C1 segment of cervical spinal cord (tissue), 14 donors: Measurements from ENCODE around the gene OSM.

Source experiments
- DNase-seq, 14 donors: peaks; one replicate each; lab custom pipeline; 2025; lab: John Stamatoyannopoulos, UW

The OSM gene

DNA sequence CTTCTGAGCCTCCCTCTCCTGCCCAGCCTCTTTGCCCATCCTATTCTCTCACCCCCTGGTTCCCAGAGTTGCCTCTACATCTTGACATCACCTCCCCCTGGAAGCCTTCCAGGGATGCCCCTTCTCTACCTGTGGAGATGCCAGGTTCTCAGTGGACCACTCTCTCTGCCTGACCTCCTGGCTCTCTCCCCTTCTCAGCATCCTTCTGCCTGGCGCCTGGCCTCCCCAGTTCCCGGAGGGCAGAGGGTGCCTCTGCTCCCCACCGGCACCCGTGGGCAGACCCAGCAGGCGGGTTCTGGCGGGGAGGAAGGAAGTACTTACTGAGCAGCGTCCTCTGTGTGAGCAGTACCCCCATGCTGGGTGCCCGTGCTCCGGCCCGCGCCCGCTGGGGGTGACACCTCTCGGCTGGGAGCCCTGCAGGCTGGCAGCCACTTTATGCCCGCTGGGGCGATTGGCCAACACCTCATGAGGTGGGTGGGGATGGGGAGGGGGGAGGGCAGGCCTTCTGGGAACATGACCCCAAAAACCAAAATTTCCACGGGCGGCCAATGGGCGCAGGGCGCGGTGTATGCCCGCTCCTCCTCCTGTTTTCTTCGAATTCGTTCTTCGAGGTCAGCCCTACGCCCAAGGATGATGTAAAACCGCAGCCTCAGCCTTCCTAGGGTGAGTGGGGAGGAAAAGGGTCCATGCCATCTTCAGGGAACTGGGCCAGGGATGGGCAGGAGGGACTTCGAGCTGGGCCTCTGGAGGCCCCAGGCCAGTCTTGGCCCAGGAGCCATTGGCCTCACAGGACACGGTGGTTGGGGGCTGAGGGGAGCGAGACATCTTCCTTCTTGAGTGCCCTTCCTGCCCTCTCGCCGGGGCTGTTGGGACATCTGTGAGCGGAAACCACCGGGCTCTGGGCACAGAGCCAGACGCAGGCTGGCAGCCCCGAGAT is at the start of gene OSM:
Gene OSM (minus strand): TSS at position 407 of the 937 bp plus-strand sequence. CDS start 52 bp downstream, at position 355.
- peak in 8 of 14 donors; percentile 9 to 63 (median 36) for DNase-seq

- DNase-seq, result no peak
Measured at GRCh38 chr22:30315962-30316576, 49.4 kb upstream of the OSM start.

- DNase-seq, result no peak
Measured at GRCh38 chr22:30314915-30315314, 48.3 kb upstream of the OSM start.

DNA sequence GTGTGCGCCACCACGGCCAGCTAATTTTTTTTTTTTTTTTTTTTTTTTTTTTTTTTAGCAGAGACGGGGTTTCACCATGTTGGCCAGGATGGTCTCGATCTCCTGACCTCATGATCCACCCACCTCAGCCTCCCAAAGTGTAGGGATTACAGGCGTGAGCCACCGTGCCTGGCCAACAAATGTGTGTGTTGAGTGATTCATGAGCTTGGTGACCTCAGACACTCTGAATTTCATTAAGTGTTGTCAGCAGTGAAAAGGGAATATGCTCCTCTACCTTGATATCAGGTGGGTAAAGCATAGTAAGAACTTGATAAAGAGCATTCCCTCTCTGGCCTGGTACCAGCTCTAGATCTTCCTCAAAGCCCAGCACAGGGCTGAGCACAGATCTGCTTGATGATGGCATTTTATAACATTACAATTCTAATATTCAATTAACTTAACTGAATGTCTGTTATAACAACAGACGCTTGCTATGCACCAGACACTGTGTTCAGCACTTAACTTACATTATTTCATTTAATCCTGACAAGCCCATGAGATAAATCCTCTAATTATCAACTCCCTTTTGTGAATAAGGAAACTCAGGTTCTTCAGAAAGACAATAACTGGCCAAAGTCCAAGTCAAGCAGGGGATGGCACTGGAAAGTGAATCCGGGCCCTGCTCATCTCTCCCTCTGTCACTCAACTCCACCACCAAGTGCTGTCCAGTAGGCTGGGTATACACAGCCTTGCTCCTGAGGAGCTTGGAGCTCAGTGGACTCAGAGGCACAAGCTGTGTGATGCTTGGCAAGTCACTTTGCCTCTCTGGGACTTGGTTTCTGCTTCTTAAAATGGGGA is 47.1 kb upstream of the OSM start:
- no peak for DNase-seq

GRCh38 chr22:30312053-30312452 is 45.4 kb upstream of the OSM start:
- DNase-seq, result no peak

GRCh38 chr22:30310881-30311771 is 44.5 kb upstream of the OSM start:
- peak in 6 of 14 donors; percentile 9 to 35 (median 28) for DNase-seq

DNA sequence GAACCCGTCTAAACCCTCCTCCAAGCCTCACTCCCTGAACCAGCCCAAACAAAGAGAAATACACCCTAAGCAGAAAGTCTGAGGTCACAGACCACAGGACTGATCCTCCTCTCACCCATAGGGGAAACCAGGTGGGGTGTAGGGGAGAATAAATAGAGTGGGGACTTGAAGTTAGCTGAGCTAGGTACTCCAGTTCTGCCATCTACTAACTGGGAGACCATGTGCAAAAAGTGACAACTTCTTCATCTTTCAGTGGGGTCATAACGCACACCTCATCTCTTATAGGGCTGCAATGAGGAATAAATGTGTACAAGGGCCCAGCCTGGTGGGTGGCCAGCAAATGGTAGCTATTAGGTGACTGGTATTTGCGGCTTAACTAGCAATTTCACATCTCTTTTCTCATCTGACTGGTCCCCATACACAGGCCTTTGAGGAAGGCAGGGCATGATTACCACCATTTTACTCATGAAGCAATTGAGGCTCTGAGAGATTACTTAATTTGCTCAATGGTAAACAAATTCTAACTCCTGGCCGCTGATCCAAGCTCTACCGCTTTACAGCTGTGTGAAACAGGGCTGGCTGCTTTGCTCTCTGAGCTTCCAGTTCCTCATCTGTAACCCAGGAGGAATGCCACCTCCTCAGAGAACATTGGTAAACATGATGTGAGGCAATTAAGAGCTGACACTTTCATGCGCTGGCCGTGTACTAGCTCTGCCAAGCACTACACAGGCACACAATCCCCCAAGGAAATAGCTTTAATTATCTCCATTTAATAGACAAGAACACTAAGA is 43.5 kb upstream of the OSM start:
- DNase-seq, result no peak

GRCh38 chr22:30308518-30309230 is 42.0 kb upstream of the OSM start:
- no peak for DNase-seq

- DNase-seq, result no peak
Measured at GRCh38 chr22:30308093-30308492, 41.4 kb upstream of the OSM start.

DNA sequence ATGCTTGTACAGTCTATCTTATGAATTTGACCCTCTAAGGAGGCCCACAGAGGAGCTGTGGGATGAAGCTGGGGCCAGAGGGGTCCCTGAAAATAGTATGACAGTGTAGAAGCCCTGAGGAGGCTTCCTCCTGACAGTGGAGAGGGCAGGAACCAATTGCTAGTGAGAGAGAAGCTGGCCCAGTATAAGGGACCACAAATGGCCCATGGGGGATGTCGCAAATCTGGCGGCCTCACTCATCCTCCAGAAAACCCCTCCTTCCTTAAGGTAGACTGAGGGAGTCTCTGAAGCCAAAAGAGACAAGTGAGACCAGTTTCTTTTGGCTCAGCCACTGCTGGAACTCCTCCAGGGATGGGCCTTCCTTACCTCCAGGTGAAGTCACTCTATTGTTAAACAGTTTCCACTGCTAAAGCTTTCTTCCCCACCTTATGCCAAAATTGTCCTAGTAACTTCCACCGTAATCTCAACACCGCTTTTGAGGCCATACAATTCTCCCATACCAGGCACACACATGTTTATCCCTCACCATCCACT is 40.5 kb upstream of the OSM start:
- no peak for DNase-seq

DNA sequence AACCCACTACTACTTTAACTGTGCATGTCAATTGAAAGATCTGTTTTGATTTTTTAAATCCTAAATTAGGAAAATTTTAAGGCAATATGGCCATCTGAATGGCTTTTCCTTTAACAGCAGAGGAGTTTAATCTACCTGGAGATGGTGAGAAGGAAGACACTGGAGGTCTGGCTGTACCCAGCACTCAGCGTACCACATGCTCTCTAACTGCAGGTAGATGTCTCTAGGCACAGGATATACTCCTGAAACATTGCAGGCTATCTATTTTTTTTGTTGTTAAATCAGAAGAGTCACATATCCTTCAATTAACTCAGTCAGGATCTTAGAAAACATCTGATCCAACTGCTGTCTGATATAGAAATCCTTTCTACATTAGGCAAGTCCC is 40.0 kb upstream of the OSM start:
- no peak for DNase-seq

GRCh38 chr22:30305906-30306626 is 39.4 kb upstream of the OSM start:
- no peak for DNase-seq

DNA sequence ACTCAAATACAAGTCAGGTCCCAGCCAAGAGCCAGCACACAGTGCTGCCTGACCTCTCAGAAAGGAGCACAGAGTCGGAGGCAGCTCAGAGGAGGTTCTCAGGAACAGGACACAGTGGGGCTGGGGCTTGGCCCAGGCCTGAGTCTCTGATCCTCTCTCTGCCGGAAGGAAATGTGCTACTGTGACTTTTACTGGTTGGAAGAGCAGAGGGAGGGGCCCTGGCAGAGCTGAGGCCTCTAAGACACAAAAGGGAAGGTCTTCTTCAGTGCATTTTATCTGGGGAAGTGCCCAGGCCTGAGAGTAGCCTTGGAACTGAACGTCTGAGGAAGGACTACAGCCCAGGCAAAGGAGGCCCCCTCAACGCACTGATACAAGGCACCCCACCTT is 38.9 kb upstream of the OSM start:
- peak in 8 of 14 donors; percentile 10 to 47 (median 32) for DNase-seq

DNA sequence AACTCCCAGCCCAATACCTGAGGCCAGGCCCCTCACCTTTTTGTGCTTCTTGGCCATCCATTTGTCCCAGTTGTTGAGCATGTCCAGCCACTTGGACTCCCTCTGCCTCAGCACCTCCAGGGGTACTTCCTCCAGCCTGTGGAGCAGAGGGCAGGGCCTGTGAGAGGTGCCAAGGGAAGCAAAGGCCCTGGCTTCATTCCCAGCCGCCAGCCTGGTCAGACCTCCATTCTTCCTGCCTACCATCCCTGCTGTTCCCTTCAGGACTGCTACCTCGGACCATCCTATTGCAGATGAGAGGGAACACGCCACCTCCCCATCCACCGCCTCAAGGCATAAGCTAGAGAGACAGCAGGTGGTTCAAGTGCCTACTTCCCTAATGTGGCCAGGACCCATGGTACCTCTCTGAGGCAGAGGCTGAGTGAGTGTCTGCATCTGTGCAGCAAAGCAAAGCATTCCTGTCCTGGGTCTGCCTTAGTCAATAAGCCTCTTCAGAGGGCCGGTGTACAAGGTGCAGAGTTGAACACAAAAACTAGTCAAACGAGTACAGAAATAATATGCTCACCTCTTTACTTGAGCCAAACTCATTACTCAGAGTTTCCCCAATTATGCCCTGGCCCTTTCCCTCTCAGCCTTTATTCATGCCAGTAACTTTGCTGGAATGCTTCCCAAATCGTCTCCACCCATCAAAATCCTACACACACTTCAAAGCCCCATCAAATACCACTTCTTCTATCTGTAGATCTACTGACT is 38.0 kb upstream of the OSM start:
- peak in 6 of 14 donors; percentile 10 to 31 (median 15) for DNase-seq

DNA sequence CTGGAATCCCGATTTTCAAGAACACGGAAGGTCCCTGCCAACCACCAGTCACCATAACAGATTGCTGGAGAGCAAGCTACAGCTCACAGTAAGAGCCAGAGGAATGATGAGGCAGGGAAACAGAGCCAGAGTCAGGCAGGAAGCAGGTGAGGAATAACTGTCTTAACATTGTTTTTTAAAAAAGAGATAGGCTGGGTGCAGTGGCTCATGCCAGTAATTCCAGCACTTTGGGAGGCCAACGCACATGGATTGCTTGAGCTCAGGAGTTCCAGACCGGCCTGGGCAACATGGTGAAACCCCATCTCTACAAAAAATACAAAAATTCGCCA is 36.1 kb upstream of the OSM start:
- no peak for DNase-seq

DNA sequence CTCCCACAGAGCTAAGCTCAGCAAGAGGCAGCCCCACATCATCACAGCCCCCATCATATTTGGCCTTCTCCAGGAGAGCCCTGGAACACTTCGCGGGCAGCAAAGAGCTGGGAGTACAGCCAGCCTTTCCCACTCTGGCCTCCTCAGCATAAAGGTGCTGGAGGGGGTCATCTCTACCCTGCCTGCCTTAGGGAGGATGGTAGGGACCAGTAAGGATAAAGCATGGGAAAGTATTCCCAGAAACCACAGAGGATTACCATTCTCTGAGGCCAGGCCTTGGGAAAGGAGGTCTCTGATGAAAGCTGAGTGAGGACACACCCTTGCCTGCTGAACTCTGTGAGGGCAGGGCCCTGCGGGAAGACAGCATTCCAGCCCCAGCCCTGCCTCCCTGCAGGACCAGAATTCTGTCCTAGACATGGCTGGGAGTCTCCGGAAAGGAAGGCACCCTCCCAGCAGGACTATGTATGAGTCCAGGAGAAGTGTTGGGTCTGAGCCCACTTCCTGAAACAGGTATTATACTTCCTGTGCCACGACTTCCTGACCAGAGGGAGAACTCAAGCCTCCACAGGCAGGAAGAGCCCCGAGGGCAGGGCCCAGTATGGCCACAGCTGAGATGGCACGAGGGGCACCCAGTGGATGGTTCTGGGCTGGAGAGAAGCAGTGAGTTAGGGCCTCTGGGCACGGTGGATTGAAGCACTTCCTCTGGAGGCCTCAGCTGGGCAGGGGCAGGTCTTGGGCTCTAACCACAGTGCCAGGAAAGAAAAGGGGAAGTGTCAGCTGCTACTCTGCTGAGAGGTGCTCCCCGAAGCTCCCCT is 35.6 kb upstream of the OSM start:
- peak in 6 of 14 donors; percentile 24 to 64 (median 42) for DNase-seq

DNA sequence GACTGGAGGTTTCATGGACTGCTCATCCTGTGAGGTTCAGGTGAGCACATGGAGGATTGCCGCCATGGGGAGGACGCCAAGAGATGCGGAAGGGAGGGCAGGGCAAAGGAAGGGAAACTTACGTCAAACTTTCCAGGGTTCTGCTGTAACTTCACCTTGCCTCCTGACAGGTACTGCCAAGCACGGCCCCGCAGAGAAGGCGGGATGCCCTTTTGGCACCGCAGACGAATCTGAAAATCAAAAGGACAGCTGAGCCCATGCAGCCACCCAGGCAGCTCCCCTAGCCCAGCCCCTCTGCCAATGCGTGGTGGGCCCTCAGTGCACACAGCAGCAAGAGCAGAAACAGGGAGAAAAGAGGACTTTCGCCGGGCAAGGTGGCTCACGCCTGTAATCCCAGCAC is 32.7 kb upstream of the OSM start:
- no peak for DNase-seq
